Left renal pelvis (tissue), 4 donors: ENCODE results near the gene DCBLD1. TPM values are rescaled to one million over a fixed set of nuclear protein-coding genes. Genes with fewer than 3 reads are reported as not detected.

Source experiments
- DNase-seq, 4 donors: peaks; one replicate each; pipeline ENCODE4 v3.0.0-alpha.2; 2013; ENCODE audit warnings: low read depth in 4 of 4, low spot score in 3 of 4
- polyA plus RNA-seq, 4 donors: library from polyadenylated mRNA; unstranded; fragments of 120-200 nt; gene quantifications; one replicate each; pipeline ENCODE4 v1.2.1, GENCODE V29; 2013; ENCODE audit not compliant: insufficient read length in 4 of 4

The DCBLD1 gene
- polyA plus RNA-seq, 4 donors, result 4.9 to 13.2 (median 11.9) TPM

GRCh38 chr6:117521791-117522502 is 39.5 kb downstream of the DCBLD1 start:
- DNase-seq, result no peak

- no peak for DNase-seq
These were observed 43.1 kb downstream of the DCBLD1 start for GRCh38 chr6:117525607-117526006.

GRCh38 chr6:117530467-117531242 is 48.2 kb downstream of the DCBLD1 start:
- no peak for DNase-seq

GRCh38 chr6:117531346-117531745 is 48.9 kb downstream of the DCBLD1 start:
- no peak for DNase-seq

GRCh38 chr6:117531809-117532725 is 49.6 kb downstream of the DCBLD1 start:
- no peak for DNase-seq

- DNase-seq, result no peak
These were observed 51.3 kb downstream of the DCBLD1 start for GRCh38 chr6:117533775-117534174.

GRCh38 chr6:117534974-117535373 is 52.5 kb downstream of the DCBLD1 start:
- no peak for DNase-seq

GRCh38 chr6:117536317-117536716 is 53.8 kb downstream of the DCBLD1 start:
- DNase-seq, result no peak

- no peak for DNase-seq
These were observed 56.1 kb downstream of the DCBLD1 start for GRCh38 chr6:117538615-117539014.

- no peak for DNase-seq
These were observed 58.2 kb downstream of the DCBLD1 start for GRCh38 chr6:117540670-117541069.

- DNase-seq, result no peak
These were observed 60.0 kb downstream of the DCBLD1 start for GRCh38 chr6:117542493-117542892.

GRCh38 chr6:117544716-117545115 is 62.2 kb downstream of the DCBLD1 start:
- no peak for DNase-seq

- no peak for DNase-seq
These were observed 62.7 kb downstream of the DCBLD1 start for GRCh38 chr6:117545161-117545595.

- no peak for DNase-seq
These were observed 64.2 kb downstream of the DCBLD1 start for GRCh38 chr6:117546674-117547073.

- peak in 3 of 4 donors; percentile 45 to 62 (median 54) for DNase-seq
These were observed 65.5 kb downstream of the DCBLD1 start for GRCh38 chr6:117547688-117548621.

- DNase-seq, result no peak
These were observed 66.4 kb downstream of the DCBLD1 start for GRCh38 chr6:117548797-117549301.

GRCh38 chr6:117549611-117550010 is 67.1 kb downstream of the DCBLD1 start:
- DNase-seq, result no peak

- no peak for DNase-seq
These were observed 67.7 kb downstream of the DCBLD1 start for GRCh38 chr6:117550078-117550600.

GRCh38 chr6:117550618-117551242 is 68.3 kb downstream of the DCBLD1 start:
- DNase-seq, result no peak
